Ovary (tissue), 9 donors: ENCODE data around the gene HSPBP1. TPM values are rescaled to one million over a fixed set of nuclear protein-coding genes. Genes with fewer than 3 reads are reported as not detected.

Experiments
- DNase-seq, 5 donors: peaks; one replicate each; pipeline ENCODE4 v3.0.0-alpha.2; 2019 to 2020
- H3K27ac ChIP-seq, 2 donors: fragments of 200-600 bp; one replicate each; pipeline versions ENCODE4 v1.5.1 to v1.8.0; 2019 to 2022
- H3K27me3 ChIP-seq: fragments of 200-600 bp; one replicate; pipeline ENCODE4 v1.8.0; 2022
- H3K36me3 ChIP-seq: fragments of 200-600 bp; sonication (generic); one replicate; pipeline ENCODE4 v1.5.1; 2019
- H3K4me1 ChIP-seq: one replicate; pipeline ENCODE4 v1.8.1; 2013; ENCODE audit warnings: mild to moderate bottlenecking, moderate library complexity; ENCODE audit not compliant: insufficient read depth
- H3K4me3 ChIP-seq: fragments of 200-600 bp; sonication (generic); one replicate; pipeline ENCODE4 v1.5.1; 2017
- H3K9me3 ChIP-seq, 2 donors: fragments of 200-600 bp in 1 of 2; sonication (generic) in 1 of 2; one replicate each; pipeline versions ENCODE4 v1.5.1 to v1.8.1; 2013 to 2019; ENCODE audit warnings: mild to moderate bottlenecking in 1 of 2, moderate library complexity in 1 of 2
- CTCF ChIP-seq, 3 donors: fragments of 450-650 bp in 2 of 3; fragments of 200-600 bp in 1 of 3; IDR thresholded peaks; one replicate each; pipeline versions ENCODE4 v1.5.1 to v1.8.0; 2016 to 2022; ENCODE audit warnings: antibody characterized with exemption in 3 of 3, mild to moderate bottlenecking in 1 of 3
- EP300 ChIP-seq: sonication (generic); formaldehyde crosslinking; IDR thresholded peaks from one replicate; pipeline ENCODE4 v1.6.1; 2017; ENCODE audit warnings: antibody characterized with exemption
- POLR2A ChIP-seq: fragments of 450-650 bp; IDR thresholded peaks from one replicate; pipeline ENCODE4 v1.6.1; 2017; ENCODE audit warnings: antibody characterized with exemption, mild to moderate bottlenecking, moderate library complexity
- WGBS, 3 donors: extraction: QIAGEN DNeasy Blood & Tissue Kit in 1 of 3; methylation state at CpG; one replicate each; pipeline versions ENCODE4 v1.1.5 to v1.1.7; 2013 to 2017; 5-methylcytosine and 5-hydroxymethylcytosine counted together
- intact Hi-C, 4 donors: fragments of 100-400 bp; cut with DNase I; formaldehyde crosslinking; loops; one replicate each; pipeline versions ENCODE4 v1.11.0 to v1.15.1; 2022 to 2023
- polyA plus RNA-seq, 2 donors: library from polyadenylated mRNA; stranded (reverse); fragments of 200-250 nt in 1 of 2; fragments of 350-450 nt in 1 of 2; fragmentation: Illumina TruSeq in 1 of 2; extraction: RNeasy Lipid Tissue Mini Kit (QIAGEN cat#74804) in 1 of 2; gene quantifications; one replicate each; pipeline ENCODE4 v1.2.3, GENCODE V29; 2013 to 2014
- total RNA-seq, 7 donors: library from RNA; depleted of rRNA in 2 of 7; stranded (reverse); fragments of >200 nt in 2 of 7; fragmentation: NEBNext Ultra II Directional in 3 of 7; extraction: Animal tissue kit (Norgen Biotek cat#: 25700) in 3 of 7; gene quantifications; one replicate each; pipeline versions ENCODE4 v1.1.0 to v1.2.4, GENCODE V29; 2016 to 2023
- donor health status: DM: no; HTN: no; CAD: no; lungs with moderate emphysema.
- donor health status: DM: no; HTN: no; CAD: no.
- donor health status: Bipolar disorder and iron deficiency.
- donor health status: DM: yes; HTN: yes; CAD: no.
- donor health status: DM: no; HTN: no; CAD: no.
- donor health status: DM: yes; HTN: yes; CAD: no.

HSPBP1 gene
- total and polyA plus RNA-seq, 9 donors = 3.6 to 40.7 (median 31.8) TPM

DNA sequence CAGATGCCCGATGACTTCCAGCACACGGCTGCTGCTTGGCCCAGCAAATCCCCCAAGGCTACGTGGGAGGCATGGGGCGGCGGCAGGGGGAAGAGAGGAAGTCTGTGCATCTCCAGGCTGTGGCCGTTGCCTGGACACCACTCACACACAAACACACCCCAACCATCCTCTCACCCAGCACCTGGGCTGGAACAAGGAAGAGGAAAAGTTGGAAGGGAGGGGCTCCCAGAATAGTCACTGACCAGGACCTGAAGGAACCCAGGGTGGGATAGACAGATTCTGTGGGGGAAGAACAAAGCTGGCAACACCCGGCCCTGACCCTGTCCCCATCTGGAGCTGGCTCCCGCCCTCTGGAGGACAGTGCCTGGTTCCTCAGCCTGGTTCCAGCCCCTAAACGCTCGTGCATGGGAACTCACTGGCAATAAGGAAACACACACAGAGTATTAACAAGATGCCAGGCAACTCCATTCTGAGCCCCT, 32.2 kb downstream of the HSPBP1 start:
- H3K27me3 ChIP-seq = no peaks in the 10 kb centered on the region
- no peak for DNase-seq
- H3K4me3 ChIP-seq = no peak overlapping the region
- intact Hi-C loops = no loop called here
- no peaks in the 10 kb centered on the region for H3K4me1 ChIP-seq
- 22 to 34% (median 29%) methylated on average over 10 of the region's 10 CpGs for WGBS, 3 donors
- H3K9me3 ChIP-seq = no peaks in the 10 kb centered on the region
- H3K36me3 ChIP-seq = no peaks in the 10 kb centered on the region
- no peak overlapping the region for H3K27ac ChIP-seq
- TF ChIP-seq POLR2A = no peak
- no peak for TF ChIP-seq CTCF (IDR thresholded peaks at IDR 0.05)
- no peak for TF ChIP-seq EP300

DNA sequence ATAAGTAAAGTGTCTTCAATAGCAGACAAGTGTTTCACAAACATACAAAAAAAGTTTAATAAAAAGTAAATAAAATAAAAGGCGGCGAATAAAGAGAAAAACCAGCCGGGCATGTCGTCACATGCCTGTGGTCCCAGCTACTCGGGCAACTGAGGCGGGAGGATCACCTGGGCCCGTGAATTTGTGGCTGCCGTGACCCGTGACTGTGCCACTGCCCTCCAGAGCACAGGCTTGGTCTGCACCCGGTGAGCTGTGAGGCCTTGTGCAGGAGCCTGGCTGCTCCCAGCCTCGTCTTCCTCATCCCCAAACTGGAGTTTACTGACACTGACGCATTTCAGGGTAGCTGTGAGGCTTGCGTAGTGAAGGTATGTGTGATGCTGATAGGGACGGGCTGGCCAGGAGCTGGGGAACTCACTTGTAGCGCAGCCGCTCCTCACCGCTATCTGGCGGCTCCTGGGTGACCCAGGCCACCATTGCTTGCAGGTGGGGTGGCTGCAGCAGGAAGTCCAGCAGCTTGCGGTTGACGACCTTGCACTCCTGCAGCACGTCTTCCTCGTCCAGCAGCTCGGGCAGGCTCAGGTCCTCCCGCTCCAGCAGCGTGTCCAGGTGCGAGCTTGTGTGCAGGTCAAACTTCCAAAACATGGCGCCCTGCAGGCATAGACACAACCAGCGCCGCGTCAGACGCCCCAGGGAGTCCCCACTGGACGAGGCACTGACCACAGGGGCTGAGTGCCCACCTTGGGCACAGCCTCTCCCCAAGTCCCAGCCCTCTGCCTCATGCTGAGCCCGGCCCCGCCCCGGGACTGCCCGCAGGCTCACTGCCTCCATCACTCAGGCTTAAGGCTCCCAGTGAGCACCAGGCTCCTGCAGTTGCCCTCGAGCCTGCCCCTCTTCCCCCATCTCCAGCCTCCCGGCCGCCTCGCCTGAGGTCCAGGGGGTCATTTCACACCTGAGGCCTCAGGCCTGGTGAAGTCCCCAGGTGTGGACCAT, 33.2 kb downstream of the HSPBP1 start:
- TF ChIP-seq POLR2A (no peak), EP300 (no peak), CTCF (IDR thresholded peaks at IDR 0.05) (no peak)
- no peak for DNase-seq
- intact Hi-C loops = no loop called here
- no peaks in the 10 kb centered on the region for H3K36me3 ChIP-seq
- H3K4me3 ChIP-seq = no peak overlapping the region
- H3K27ac ChIP-seq = no peak overlapping the region
- H3K4me1 ChIP-seq = no peaks in the 10 kb centered on the region
- H3K27me3 ChIP-seq = no peaks in the 10 kb centered on the region
- H3K9me3 ChIP-seq = no peaks in the 10 kb centered on the region
- WGBS, 3 donors = 87 to 91% (median 91%) methylated on average over 36 to 40 of the region's 40 CpGs

DNA sequence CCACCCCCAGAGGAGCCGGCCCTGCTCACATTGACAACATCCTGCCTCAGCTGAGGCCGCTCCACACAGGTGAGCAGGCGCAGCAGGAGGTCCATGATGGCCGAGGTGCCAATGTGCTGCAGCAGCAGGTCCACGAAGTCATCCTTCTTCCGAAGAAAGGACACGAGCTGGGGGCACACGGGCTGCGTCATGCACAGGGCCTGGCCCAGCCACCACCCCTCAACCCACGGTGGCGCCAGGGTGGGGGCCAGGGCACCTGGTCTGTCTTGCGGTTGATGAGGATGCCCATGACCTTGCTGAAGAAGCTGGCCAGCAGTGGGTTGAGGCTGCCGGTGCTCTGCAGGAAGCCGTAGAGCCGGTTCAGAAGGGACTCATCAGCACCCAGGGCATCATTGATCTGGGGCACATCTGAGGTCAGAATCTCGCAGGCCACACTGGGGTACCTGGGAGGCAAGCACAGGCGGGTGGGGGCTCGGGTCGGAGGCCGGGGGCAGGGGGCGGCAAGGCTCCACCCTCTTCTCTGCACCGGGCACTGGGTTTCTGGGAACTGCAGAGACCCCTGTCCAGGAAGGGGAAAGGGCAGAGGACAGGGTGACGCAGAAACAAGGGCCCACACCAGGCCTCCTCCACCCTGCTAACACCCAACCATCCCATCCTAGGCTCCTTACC, 34.5 kb downstream of the HSPBP1 start:
- no peak overlapping the region for H3K27ac ChIP-seq
- intact Hi-C loops = no loop called here
- no peak for DNase-seq
- 90 to 91% (median 91%) methylated on average over 14 to 23 of the region's 23 CpGs for WGBS, 3 donors
- H3K4me3 ChIP-seq = no peak overlapping the region
- H3K27me3 ChIP-seq = no peaks in the 10 kb centered on the region
- no peaks in the 10 kb centered on the region for H3K9me3 ChIP-seq
- H3K4me1 ChIP-seq = no peaks in the 10 kb centered on the region
- no peaks in the 10 kb centered on the region for H3K36me3 ChIP-seq
- TF ChIP-seq POLR2A = no peak
- no peak for TF ChIP-seq EP300
- TF ChIP-seq CTCF (IDR thresholded peaks at IDR 0.05) = no peak

- TF ChIP-seq EP300 = no peak
- TF ChIP-seq CTCF (IDR thresholded peaks at IDR 0.05) = no peak
- no peak for TF ChIP-seq POLR2A
- Histone ChIP-seq H3K36me3 (no peaks in the 10 kb centered on the region), H3K9me3 (no peaks in the 10 kb centered on the region), H3K27me3 (no peaks in the 10 kb centered on the region), H3K4me1 (no peaks in the 10 kb centered on the region), H3K27ac (no peak overlapping the region), H3K4me3 (no peak overlapping the region)
- no peak for DNase-seq
- intact Hi-C loops = no loop called here
- WGBS, 3 donors = 90 to 93% (median 91%) methylated on average over 12 of the region's 12 CpGs
These were observed 35.8 kb downstream of the HSPBP1 start for GRCh38 chr19:55244004-55244680.
